ENCODE results near the gene SLC35B2.

DNA sequence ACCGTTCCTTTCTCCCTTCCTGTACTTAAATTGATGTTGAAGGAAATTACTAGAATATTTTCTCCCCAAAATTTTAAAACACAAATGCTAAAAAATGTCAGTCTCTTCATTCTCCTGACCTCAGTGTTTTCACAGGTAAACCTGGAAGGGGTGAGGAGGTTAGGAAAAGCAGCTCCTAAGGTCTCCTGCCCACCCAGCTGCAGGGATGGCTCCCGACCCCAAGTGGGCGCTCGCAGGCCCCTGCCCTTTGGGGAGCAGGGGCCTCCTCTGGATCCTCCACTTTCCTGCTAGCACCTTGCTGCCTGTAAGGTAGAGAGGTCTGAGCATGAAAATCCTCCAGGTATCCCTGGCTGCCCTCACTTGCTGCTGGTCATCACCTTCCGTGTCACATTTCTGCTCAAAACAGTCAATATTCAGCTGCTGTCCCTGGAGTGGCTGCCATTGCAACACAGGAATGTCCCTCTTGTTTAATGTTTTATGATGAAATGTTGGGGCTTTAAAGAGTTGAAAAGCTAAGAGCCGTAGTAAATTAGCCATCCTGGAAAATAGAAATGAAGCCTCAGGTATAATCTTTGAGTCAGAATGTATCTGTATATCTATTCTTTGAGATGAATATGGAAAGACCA is 21.3 kb downstream of the SLC35B2 start:
- TF ChIP-seq, protein P1, sequence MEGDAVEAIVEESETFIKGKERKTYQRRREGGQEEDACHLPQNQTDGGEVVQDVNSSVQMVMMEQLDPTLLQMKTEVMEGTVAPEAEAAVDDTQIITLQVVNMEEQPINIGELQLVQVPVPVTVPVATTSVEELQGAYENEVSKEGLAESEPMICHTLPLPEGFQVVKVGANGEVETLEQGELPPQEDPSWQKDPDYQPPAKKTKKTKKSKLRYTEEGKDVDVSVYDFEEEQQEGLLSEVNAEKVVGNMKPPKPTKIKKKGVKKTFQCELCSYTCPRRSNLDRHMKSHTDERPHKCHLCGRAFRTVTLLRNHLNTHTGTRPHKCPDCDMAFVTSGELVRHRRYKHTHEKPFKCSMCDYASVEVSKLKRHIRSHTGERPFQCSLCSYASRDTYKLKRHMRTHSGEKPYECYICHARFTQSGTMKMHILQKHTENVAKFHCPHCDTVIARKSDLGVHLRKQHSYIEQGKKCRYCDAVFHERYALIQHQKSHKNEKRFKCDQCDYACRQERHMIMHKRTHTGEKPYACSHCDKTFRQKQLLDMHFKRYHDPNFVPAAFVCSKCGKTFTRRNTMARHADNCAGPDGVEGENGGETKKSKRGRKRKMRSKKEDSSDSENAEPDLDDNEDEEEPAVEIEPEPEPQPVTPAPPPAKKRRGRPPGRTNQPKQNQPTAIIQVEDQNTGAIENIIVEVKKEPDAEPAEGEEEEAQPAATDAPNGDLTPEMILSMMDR (IDR thresholded peaks at IDR 0.05), result no peak
- TF ChIP-seq POLR2AphosphoS5 (IDR thresholded peaks at IDR 0.05), result no peak
- no peak for TF ChIP-seq POLR2A (IDR thresholded peaks at IDR 0.05)
